ENCODE data around the gene LRRC23. TPM values are rescaled to one million over a fixed set of nuclear protein-coding genes. Genes with fewer than 3 reads are reported as not detected.

LRRC23 gene
- total and polyA plus RNA-seq, 2 of the 13 experiments (the other 11 are each of a cell fraction or from before 2014, with no cell fraction given), result 6.0 to 7.8 TPM

DNA sequence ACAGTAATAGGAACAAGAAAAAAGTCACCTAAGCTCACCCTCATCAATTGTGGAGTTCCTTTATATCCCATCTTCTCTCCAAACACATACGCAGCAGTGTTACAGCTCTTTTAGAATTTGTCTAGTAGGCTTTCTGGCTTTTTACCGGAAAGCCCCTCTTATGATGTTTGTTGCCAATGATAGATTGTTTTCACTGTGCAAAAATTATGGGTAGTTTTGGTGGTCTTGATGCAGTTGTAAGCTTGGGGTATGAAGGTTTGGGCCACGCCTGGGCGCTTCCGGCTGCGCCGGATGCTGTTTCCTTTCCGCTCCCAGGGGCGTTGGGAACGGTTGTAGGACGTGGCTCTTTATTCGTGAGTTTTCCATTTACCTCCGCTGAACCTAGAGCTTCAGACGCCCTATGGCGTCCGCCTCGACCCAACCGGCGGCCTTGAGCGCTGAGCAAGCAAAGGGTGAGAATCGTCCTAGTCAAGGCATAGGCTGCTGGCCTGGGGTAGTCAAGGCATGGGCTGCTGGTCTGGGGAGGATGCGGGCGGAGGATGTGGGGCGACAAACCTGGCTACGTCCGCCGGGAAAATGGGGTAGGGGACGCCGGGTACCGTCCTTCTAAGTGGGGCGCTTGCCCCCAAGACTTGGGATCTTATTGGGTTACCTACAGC lies 39.2 kb downstream of the LRRC23 start, which contains the start of the genes C12orf57 and RNU7-1 (continued):
- peak; percentile 64 for TF ChIP-seq YEATS4 (CRISPR knock-in tag; IDR thresholded peaks at IDR 0.05; ENCODE audit: borderline replicate concordance)
- no peak; the same call in 1 of the 2 replicates for TF ChIP-seq ZBTB7A (CRISPR knock-in tag; IDR thresholded peaks at IDR 0.05)
- no peak for TF ChIP-seq CREBL2 (CRISPR knock-in tag; IDR thresholded peaks at IDR 0.05; ENCODE audit: borderline replicate concordance)
- TF ChIP-seq ZSCAN12 (CRISPR knock-in tag; IDR thresholded peaks at IDR 0.05), result peak; percentile 75; the same call in 1 of the 2 replicates
- TF ChIP-seq ISX (CRISPR knock-in tag; conservative IDR thresholded peaks at IDR 0.05), result peak; percentile 51; the same call in 1 of the 2 replicates
- no peak for TF ChIP-seq ZNF281 (CRISPR knock-in tag; IDR thresholded peaks at IDR 0.05; ENCODE audit: borderline replicate concordance)
- TF ChIP-seq TMF1 (CRISPR knock-in tag; IDR thresholded peaks at IDR 0.05; ENCODE audit: low read depth), result peak; percentile 67; the same call in 1 of the 2 replicates
- TF ChIP-seq ZNF136 (CRISPR knock-in tag; IDR thresholded peaks at IDR 0.05; ENCODE audit: low read depth), result no peak
- TF ChIP-seq ARNTL (CRISPR knock-in tag; IDR thresholded peaks at IDR 0.05), result peak; percentile 65
- TF ChIP-seq, protein P1, sequence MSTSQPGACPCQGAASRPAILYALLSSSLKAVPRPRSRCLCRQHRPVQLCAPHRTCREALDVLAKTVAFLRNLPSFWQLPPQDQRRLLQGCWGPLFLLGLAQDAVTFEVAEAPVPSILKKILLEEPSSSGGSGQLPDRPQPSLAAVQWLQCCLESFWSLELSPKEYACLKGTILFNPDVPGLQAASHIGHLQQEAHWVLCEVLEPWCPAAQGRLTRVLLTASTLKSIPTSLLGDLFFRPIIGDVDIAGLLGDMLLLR (CRISPR knock-in tag; IDR thresholded peaks at IDR 0.05), result peak; percentile 59; the same call in 1 of the 2 replicates
- TF ChIP-seq JDP2 (CRISPR knock-in tag; IDR thresholded peaks at IDR 0.05; ENCODE audit: borderline replicate concordance), result no peak; the same call in 1 of the 2 replicates
- no peak; the same call in 1 of the 2 replicates for TF ChIP-seq ZNF691 (CRISPR knock-in tag; IDR thresholded peaks at IDR 0.05; ENCODE audit: borderline replicate concordance, low read depth)
- TF ChIP-seq ZNF546 (CRISPR knock-in tag; conservative IDR thresholded peaks at IDR 0.05), result peak; percentile 26; the same call in 1 of the 2 replicates
- TF ChIP-seq ARHGAP35 (CRISPR knock-in tag; IDR thresholded peaks at IDR 0.05; ENCODE audit: borderline replicate concordance), result no peak
- no peak for TF ChIP-seq RORA (CRISPR knock-in tag; IDR thresholded peaks at IDR 0.05)
- TF ChIP-seq, protein P2, sequence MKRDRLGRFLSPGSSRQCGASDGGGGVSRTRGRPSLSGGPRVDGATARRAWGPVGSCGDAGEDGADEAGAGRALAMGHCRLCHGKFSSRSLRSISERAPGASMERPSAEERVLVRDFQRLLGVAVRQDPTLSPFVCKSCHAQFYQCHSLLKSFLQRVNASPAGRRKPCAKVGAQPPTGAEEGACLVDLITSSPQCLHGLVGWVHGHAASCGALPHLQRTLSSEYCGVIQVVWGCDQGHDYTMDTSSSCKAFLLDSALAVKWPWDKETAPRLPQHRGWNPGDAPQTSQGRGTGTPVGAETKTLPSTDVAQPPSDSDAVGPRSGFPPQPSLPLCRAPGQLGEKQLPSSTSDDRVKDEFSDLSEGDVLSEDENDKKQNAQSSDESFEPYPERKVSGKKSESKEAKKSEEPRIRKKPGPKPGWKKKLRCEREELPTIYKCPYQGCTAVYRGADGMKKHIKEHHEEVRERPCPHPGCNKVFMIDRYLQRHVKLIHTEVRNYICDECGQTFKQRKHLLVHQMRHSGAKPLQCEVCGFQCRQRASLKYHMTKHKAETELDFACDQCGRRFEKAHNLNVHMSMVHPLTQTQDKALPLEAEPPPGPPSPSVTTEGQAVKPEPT (CRISPR knock-in tag; IDR thresholded peaks at IDR 0.05; ENCODE audit: low read depth), result no peak; the same call in 1 of the 2 replicates
- peak; percentile 25; the same call in 1 of the 2 replicates for TF ChIP-seq MEIS1 (CRISPR knock-in tag; IDR thresholded peaks at IDR 0.05; ENCODE audit: borderline replicate concordance)
- TF ChIP-seq RAD51 (IDR thresholded peaks at IDR 0.05; ENCODE audit: borderline replicate concordance), result no peak
- peak; percentile 99 for TF ChIP-seq MED1 (CRISPR knock-in tag; IDR thresholded peaks at IDR 0.05)
- peak; percentile 84 for TF ChIP-seq THAP11 (CRISPR knock-in tag; IDR thresholded peaks at IDR 0.05)
- TF ChIP-seq, protein P3, sequence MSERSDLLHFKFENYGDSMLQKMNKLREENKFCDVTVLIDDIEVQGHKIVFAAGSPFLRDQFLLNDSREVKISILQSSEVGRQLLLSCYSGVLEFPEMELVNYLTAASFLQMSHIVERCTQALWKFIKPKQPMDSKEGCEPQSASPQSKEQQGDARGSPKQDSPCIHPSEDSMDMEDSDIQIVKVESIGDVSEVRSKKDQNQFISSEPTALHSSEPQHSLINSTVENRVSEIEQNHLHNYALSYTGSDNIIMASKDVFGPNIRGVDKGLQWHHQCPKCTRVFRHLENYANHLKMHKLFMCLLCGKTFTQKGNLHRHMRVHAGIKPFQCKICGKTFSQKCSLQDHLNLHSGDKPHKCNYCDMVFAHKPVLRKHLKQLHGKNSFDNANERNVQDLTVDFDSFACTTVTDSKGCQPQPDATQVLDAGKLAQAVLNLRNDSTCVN (CRISPR knock-in tag; IDR thresholded peaks at IDR 0.05; ENCODE audit: borderline replicate concordance), result no peak
